HPDE6-E6E7 (cell line): ENCODE results near the gene VAV2.

Experiments
- DNase-seq: peaks from one replicate; pipeline ENCODE4 v3.0.0; 2011; ENCODE audit warnings: missing footprints; ENCODE audit errors: extremely low spot score

Gene VAV2

DNA sequence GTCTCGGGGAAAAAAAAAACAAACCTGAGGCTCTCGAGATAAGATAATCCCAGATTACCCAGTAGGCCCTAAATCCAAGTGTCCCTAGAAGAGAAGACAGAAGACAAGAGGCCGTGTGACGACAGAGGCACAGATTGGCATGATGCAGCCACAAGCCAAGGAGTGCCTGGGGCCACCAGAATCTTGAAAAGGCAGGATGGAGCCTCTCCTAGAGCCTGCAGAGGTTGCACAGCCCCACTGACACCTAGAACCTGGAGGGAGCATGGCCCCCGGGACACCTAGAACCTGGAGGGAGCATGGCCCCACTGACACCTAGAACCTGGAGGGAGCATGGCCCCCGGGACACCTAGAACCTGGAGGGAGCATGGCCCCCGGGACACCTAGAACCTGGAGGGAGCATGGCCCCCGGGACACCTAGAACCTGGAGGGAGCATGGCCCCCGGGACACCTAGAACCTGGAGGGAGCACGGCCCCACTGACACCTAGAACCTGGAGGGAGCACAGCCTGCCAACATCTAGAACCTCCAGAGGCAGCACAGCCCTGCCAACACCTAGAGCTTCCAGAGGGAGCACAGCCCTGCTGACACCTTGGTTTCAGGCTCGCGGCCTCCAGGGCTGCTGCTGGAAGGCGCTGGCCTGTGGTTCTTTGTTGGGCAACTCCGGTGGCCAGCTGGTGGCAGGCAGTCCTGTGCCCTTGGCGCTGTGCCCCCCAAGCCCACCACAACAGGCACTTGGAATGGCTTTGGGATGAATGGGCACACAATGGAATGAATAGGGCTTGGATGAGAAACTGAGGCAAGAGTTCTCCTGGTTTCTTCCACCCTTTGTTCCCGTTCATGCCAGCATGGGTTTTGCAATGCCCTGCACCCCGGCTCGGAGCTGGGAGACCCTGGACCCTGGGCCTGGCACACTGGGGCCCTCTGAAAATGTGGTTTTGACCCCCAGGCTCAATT is 39.2 kb downstream of the VAV2 start:
- DNase-seq: no peak

DNA sequence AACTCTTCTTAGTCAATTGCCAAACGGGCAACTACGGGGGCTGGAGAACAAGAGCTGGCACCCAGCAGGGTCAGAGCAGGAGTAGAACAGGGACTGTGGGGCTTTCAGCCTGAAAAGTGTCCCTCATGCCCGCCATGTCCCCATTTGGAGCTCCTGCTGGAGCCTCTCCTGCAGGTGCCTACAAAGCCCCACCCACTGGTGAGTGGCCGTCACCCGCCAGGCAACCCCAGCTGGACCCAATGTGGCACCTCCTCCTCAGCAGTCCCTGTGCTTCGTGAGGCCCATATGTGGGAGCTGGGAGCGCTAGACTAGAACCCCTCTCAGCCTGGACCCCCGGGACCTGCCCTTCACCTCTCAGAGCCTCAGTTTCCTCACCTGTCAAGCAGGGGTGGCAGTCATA is 40.9 kb downstream of the VAV2 start:
- DNase-seq: no peak

DNA sequence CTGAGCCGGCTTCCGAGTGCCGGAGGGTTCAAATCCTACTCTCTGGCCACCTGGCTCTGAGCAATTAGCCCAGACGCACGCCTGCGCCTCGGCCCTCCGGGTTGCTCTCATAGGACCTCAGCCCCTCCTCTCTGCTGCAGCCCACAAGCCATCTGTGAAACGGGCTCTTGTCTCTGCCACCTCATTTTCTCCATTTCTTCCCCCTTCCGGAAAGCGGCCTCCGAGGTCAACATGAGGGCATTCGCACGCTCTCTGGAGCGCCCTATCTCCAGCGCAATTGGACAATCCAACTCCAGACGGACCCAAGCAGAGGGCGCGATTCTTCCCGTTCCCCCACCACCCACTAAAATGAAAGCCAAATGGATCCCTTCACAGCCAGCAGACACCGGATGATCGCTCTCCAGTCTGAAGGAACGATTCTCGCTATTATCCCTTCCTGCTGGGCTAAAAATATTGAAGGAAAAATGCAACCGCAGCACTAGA is 41.5 kb downstream of the VAV2 start:
- DNase-seq: no peak

DNA sequence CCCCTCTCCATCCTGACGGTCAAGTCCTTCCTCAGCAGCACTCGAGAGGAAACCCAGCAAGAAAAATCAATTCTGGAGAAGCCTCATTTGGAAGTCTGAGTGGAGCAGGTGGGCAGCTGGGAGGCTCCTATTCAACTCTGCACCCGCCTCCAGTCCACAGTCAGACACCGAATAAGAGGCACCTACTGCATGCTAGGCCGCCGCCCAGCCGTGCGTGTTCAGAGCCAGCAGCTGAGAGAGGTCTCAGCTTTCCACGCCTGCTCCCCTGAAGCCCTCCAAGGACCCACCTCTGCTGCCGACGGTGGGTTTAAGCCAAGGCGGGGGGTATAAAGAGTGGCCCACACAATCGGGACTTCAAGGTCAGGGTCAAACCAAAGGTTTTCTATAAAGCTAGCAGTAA is 41.9 kb downstream of the VAV2 start:
- no peak for DNase-seq

DNA sequence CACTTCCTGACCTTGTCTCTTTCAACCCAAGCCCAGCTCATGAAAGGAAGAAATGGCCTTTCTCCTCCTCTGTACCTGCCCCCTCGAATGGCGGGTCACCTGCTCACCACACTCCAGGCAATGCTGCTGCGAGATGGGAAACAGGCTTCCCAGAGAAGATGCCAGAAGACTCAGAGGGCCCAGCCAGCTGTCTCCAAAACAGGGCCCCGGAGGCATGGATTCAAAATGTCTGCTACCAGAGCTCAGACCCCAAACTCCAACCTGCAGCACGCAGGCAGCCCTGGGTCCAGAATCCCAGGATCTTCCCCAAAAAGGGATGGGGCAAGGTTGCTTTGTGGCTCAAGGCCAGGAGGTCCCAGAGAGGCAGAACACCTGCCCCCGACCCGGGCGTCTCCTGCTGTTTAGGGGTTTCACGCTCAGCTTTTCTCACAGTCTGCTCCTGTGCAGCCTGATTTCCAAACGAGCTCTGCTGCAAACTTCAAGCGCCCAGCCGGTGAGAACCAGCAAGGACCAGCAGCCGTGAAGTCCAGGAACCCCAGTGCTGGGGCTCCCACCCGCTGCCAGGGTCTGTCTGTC is 42.5 kb downstream of the VAV2 start:
- no peak for DNase-seq

DNA sequence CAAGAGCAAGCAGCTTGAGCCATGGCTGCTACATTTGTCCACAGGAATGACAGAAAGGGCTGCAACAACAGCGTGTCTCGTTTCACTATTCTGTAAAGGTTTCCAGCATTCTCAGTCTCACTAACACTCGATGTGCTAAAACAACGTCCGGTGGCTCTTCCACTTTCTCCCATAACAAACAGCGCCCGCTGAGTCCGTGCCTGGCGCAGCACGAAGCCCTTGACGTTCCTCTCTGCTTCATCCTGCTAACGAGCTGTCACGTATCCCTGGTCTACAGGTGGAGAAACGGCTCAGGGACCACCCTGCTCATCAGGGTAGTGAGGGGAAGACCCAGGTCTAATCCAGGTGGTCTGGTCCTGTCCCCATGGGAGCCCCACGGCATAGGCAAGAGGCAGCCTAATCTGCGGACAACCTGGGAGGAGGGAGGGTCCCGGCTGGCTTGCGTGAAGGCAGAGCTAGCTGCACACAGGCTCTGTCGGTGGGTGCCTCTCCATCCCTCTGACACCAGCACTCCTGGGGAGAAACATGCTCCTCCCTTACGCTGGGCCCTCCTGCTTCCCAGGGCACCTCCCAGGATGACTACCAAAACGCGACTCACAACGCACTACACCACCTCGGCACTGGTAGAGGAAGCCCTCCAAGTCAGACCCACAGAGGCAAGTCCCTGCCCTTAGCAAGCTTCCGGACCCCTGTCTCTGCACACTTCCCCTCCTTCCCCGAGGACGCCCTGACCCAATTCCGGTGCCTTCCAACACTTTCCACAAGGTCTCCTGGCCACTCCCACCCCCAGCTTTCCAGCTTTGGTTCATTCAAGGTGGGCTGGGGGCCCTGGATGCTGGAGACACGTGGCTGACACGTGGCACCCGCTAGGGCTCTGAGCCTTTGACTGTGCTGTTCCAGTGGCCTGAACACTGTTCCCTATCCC is 43.3 kb downstream of the VAV2 start:
- DNase-seq: no peak

DNA sequence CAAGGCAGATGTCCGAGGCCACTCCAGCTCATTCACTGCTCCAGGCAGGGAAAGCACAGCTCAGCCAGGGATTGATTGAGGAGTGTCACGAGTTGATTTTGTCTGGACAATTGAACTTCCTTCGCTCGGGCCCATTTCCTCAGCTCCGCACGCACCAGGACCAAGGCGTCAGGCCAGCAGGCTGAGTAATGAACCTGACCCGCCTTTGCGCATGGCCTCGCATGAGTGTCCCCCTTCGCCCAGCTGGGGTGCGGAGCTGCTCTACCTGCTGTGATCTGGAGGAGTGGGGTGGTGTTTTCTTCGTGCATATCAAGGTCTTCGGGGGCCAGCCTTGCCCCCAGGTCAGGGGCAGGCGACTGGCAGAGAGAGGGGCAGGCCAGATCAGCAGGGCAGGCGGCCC is 44.0 kb downstream of the VAV2 start:
- no peak for DNase-seq

DNA sequence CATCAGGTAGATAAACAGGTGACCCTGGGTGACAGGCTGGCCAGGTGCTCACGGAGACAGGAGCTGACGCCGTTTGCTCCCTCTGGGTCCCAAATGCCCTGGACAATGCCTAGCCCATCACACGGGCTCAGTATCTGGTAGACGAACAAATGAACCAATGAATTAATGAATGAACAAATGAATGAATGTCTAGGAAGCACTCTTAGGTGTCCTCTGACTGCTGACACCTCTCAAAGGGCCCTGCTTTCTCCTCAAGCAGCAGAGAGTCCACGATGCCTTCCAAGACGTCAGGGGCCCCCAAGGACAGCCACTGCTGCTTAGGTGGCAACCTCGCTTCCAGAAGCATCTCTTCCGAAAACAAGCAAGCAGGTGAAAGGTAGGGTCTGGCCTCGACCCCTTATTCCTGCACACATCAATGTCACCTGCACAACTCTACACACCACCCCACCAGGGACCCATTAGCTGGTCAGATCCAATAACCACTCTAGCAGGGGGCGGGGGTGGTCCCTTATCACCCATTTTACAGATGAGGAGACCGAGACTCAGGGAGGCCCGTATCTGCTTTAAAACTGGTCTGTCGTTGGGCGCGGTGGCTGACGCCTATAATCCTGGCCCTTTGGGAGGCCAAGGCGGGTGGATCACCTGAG is 45.2 kb downstream of the VAV2 start:
- no peak for DNase-seq

DNA sequence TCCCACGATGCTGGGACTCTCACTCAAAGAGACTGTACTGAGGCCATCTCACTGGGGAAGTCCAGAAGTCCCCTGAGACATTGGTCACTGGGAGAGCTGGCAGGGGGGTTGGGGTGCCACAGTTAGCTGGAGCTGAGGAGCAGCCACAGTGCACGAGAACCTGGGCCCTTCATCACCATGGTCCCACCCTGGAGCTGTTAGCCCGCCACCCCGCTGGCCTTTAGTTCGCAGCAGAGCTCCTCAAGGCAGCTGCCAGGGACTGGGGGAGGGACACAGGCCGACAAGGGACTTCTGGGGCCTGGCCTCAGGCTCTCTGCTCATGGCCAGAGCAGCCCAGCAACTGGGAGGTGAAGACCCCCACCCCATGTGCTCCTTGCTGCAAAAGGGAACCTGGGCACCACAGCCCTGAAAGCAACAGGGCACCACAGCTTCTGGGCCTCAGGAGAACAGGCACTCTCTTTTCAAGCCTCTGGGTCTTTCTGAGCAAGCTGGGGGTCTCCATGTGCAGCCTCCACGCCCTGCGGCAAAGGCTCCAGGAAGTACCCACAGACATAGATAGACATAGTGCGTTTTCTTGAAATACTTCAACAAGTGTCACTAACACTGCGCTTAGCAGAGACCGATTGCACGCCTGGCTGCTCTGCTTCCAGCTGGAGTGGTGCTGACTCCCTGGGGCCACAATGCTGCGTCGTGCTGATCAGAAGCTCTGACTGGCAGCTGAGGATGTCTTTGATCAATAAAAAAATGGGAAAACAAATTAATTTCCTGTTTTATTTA is 46.0 kb downstream of the VAV2 start:
- DNase-seq: no peak

DNA sequence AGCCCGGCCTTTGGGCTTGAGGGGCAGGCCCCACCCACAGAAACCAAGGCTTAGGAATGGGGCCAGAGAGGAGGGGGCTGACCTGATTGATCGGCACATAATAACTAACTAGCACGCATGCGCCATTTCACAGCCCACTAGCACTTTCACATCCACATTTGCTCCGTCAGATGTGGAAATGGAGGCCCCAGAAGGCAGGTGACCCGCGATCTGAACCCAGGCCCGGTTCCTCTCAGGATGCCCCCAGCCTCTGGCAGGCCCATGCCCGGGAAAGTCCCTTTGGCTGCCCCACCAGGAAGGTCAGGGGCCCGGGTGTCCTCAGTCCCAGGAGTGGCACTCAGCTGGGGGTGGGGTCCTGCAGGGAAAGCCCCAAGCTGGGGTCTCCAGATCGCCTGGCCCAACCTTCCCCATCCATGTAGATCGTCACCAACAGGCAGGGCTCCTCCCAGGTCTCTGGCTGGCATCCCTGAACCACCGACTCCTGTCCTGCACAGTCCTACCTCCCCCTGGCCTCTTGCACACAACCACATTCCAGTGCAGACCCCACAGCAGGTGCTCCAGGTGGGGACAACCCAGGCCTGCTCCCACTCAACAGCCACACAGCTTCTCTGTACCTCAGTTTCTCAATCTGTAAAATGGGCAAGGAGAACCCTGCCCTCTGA is 46.7 kb downstream of the VAV2 start:
- no peak for DNase-seq

DNA sequence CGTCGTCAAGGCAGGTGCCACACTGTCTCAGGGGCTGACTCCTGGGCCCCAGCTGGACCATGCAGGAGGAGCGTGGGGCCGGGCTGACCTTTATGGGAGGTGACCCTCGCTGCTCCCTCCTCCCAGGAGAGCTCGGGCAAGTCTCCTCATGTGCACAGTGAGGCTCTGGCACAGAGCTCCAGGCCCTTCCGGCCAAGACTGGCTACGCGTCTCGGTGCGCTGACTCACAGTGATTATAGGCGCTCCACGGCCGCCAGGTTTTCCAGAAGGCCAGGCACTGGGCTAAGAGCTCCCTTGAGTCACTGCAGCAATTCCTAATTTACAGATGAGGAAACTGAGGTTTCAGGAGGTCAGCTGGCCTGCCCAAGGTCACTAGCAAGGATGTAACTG is 47.4 kb downstream of the VAV2 start:
- peak; percentile 95 for DNase-seq

DNA sequence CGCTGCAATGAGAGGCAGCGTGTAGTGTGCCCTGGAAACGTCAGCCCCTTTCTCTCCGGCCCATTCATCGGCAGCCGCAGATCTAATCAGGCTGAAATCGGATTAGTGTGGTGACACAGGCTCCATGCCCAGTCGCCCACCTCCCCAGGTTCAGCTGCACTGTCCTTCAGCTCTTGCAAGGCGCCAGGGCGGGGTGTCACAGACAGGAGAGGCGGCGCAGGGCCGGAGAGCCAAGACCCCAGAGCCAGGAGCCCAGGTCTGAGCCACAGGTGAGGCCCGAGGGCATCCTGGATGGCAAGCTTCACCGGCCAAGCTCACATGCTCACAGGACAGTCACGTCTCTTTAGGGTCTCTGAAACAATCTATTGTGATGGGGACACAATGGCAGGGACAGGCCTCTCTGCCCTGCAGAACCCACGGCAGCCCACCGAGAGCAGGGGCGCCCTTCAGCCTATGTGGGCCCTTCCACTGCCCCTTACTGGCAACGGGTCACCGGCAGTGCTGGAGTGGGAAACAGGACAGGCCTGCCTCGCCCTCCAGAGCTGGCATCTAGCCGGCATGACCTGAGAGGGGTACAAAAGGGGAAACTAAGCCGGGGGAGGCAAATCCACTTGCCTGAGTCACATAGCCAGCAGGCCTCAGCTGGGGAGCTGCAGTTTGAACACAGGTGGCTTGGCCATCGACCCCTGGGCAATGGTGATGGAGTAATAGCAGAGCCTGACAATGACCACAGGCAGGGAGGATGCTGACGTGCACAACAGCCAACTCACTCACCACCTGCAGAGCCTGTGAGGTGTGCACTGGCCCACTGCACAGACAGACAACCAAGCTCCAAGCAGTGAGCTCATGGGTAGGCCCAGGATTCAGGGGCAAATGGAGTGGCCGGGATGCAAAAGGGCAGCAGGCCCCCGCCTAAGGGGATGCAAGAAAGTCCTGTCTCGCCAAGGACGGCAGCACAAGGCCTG is 48.1 kb downstream of the VAV2 start:
- DNase-seq: peak; percentile 37

DNA sequence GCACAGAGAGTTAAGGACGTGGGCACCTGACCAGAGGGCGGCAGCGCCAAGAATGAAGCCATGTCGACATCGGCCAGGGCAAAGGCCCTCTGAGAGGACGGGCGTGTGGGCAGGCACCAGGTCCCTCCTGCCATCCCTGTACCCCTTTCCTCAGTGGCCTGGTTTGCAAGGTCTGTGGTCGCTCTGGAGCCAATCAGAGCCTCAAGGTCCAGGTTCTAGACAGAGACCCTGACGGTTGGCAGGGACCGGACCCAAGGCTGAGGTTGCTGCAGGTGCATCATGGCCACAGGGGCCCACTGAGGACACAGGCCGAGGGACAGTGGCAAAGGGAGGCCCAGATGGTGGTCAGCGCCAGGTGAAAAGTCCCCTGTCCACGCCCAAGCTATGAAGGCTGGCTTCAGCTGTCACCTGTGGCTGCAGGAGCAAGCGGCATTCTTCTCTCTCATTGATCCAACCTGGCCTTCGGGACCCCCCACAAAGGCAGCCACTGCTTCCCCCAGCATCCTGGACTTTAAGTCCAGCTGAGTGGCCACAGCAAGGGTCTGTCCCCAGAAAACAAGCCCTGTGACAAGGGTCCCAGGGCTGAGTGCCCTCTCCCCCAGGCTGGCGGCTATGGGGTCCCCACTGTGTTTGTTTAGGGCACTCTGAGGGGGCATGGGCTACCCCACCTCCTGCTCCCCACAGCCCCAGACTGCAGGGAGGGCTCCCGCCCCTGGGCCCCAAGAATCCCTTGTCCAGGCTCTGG is 48.9 kb downstream of the VAV2 start:
- no peak for DNase-seq

DNA sequence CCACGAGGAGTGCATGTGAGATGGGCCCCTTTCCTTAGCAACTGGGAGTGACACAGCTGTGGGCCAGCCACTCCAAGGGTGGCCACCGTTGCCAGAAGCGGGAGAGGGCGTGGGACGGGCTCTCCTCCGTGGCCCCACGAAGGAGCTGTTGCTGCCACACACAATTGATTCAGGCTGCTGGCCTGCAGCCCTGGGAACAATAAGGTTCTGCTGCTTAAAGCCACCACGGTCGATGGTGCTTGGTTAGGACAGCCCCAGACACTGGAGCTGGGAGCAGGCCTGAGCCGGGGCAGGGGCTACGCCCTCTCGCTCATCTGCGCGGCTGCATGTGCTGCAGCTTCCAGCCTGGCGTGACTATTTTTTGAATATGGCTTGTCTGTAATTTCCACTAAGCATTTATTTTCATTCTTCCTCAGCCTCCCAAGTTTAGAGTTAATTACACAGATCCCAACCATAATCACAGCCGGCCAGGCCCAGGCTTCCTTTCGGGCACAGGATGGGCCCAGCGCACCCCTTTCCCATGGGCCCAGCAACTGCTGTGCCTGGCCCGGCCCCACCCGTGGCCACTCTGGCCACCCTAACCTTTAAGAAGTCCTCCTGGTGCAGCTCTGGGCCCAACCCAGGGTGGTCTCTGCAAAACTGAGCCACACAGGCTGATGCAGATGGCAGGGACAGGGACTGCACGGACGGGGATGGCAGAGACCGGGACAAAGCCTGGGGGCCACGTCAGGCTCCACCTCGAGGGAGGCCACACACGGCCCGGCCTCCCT is 49.7 kb downstream of the VAV2 start:
- DNase-seq: no peak

DNA sequence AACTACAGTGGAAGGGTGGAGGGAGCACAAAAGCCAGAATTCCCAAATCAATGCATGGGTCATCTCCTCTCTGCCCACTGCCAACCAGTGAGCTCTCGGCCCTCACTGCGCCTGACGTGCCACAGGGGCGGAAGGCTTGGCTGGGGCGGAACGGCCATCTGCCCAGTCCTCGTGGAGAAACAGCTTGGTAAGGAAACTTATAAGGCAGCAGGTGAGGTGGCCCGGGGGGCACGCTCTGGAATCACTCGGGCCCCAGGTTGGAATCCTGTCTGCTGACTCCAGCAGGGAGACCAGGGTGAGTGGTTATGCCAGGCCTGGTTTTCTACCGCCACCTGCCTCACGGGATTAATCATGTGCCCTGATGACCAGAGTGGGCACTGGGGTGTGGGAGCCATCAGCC is 52.3 kb downstream of the VAV2 start:
- no peak for DNase-seq

DNA sequence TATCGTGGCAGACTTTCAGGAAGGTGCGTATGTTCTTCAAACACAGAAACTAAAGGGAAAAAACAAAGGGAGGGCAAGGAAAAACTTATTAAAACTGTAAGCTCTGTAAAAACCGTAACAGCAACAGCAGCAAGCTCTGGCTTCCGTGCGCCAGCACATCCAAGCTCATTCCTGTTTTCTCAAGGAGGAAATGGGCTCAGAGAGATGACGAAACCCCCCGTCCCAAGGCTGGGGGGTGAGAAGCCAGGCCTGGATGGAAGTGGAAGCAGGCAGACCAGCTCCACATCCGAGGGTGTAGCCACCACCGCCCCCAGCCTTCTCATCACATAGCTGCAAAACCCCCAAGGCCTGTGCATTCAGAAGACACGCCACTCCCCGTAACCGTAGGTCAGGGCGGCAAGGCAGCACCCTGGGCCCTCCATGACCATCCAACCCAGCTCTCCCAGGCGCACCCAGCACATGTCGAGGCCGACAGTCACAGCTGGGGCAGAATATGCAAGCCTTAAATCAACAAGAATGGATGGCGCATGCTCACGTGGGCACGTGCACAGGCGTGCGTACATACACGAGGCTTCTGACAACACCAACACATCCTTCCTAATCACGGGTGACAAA is 52.8 kb downstream of the VAV2 start:
- no peak for DNase-seq

DNA sequence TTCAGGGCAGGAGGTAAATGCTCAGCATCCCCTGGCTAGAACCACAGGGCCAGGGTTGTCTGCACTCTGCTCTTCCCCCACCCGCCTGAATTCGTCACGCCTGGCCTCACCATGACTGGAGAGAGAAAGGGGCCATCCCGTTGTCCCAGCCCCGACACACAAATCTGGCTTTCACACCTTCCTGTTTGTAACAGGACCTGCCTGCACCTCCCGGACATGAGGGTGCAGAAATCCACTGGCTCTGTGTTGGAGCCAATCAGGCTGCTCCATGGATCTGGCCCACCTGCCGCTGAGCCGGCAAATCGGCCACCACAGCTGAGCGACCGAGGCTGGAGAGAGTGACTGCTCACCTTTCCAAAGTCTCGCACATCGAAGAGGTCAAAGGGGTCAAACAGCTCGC is 53.4 kb downstream of the VAV2 start:
- DNase-seq: no peak
